HL-60 (cell line): ENCODE results near the gene CERS6.

ENCODE experiments used
- DNase-seq, 2 experiments: peaks; one replicate each; pipeline ENCODE4 v3.0.0-alpha.2; 2010 to 2020; ENCODE audit warnings: low read depth in 1 of 2, low spot score in 1 of 2
- H3K27ac ChIP-seq: fragments of 250-450 bp; sonication (Bioruptor Pico); replicated peaks from 2 replicates; pipeline ENCODE4 v1.5.1; 2020; ENCODE audit warnings: mild to moderate bottlenecking, moderate library complexity
- H3K27me3 ChIP-seq: fragments of 250-450 bp; sonication (Bioruptor Pico); 2 replicates; pipeline ENCODE4 v1.5.1; 2021; ENCODE audit warnings: mild to moderate bottlenecking, moderate library complexity; ENCODE audit not compliant: insufficient read depth, poor library complexity, severe bottlenecking
- H3K4me3 ChIP-seq: replicated peaks from 2 replicates; pipeline ENCODE4 v1.5.1; 2011; ENCODE audit warnings: mild to moderate bottlenecking, control low read depth, low read length; ENCODE audit not compliant: insufficient read depth
- CTCF ChIP-seq: IDR thresholded peaks from one replicate; pipeline ENCODE4 v1.5.1; 2011; ENCODE audit warnings: low read length, control low read depth, inconsistent platforms; ENCODE audit not compliant: insufficient read depth
- GABPA ChIP-seq: IDR thresholded peaks from 2 replicates; pipeline ENCODE4 v1.6.1; 2012; ENCODE audit warnings: low read depth
- POLR2AphosphoS5 ChIP-seq: IDR thresholded peaks from 2 replicates; pipeline ENCODE4 v1.6.1; 2012; ENCODE audit warnings: low read depth
- REST ChIP-seq: IDR thresholded peaks from 2 replicates; pipeline ENCODE4 v1.6.1; 2012; ENCODE audit warnings: low read depth; ENCODE audit not compliant: insufficient replicate concordance
- SPI1 ChIP-seq: IDR thresholded peaks from 2 replicates; pipeline ENCODE4 v1.6.1; 2012; ENCODE audit warnings: low read depth, mild to moderate bottlenecking, borderline replicate concordance

Gene CERS6

GRCh38 chr2:168521053-168521741, 65.1 kb downstream of the CERS6 start:
- Histone ChIP-seq H3K4me3 (no peak overlapping the region), H3K27me3 (no peaks in the 10 kb centered on the region), H3K27ac (no peak overlapping the region)
- DNase-seq: no peak
- TF ChIP-seq SPI1: no peak

GRCh38 chr2:168522446-168522845, 66.4 kb downstream of the CERS6 start:
- Histone ChIP-seq H3K4me3 (no peak overlapping the region), H3K27me3 (no peaks in the 10 kb centered on the region), H3K27ac (no peak overlapping the region)
- TF ChIP-seq POLR2AphosphoS5 (no peak), CTCF (no peak), SPI1 (no peak), GABPA (no peak), REST (no peak)
- DNase-seq: no peak

GRCh38 chr2:168524005-168524404, 67.9 kb downstream of the CERS6 start:
- no peak for DNase-seq
- no peak overlapping the region for H3K27ac ChIP-seq
- TF ChIP-seq GABPA (no peak), REST (no peak), POLR2AphosphoS5 (no peak), CTCF (no peak), SPI1 (no peak)
- H3K4me3 ChIP-seq: no peak overlapping the region
- no peaks in the 10 kb centered on the region for H3K27me3 ChIP-seq

- TF ChIP-seq CTCF (no peak), GABPA (no peak), POLR2AphosphoS5 (no peak), REST (no peak), SPI1 (no peak)
- no peaks in the 10 kb centered on the region for H3K27me3 ChIP-seq
- no peak overlapping the region for H3K27ac ChIP-seq
- H3K4me3 ChIP-seq: no peak overlapping the region
- no peak for DNase-seq
Measured at GRCh38 chr2:168525020-168525419, 68.9 kb downstream of the CERS6 start.
